HEK293 (cell line): ENCODE results near the gene KCTD21.

Source experiments
- CTCF ChIA-PET: fragments of 350-600 bp; formaldehyde crosslinking; extraction: SDS; loops from one replicate; lab custom pipeline; 2021; ENCODE audit warnings: antibody characterized with exemption; lab: Yijun Ruan, JAX
- POLR2A ChIA-PET: fragments of 300-600 bp; formaldehyde crosslinking; extraction: SDS; loops from one replicate; lab custom pipeline; 2020; ENCODE audit warnings: antibody characterized with exemption, inconsistent platforms; lab: Yijun Ruan, JAX
- H3K27ac ChIP-seq: fragments of 200-500 bp; sonication (Bioruptor generic); 2 replicates; pipeline ENCODE4 v1.5.1; 2014; ENCODE audit warnings: low read depth, low read length, control low read depth, inconsistent platforms; ENCODE audit errors: extremely low read depth
- H3K36me3 ChIP-seq, 2 experiments: fragments of 200-500 bp in 1 of 2; sonication (Bioruptor generic) in 1 of 2; 1 replicate in 1 of 2; 2 replicates in 1 of 2; pipeline ENCODE4 v1.5.1; 2014 to 2017; ENCODE audit warnings: inconsistent platforms in 2 of 2, low read length in 2 of 2; ENCODE audit not compliant: control insufficient read depth in 2 of 2, insufficient read depth in 1 of 2
- H3K4me1 ChIP-seq: fragments of 200-500 bp; sonication (Bioruptor generic); 2 replicates; pipeline ENCODE4 v1.5.1; 2014; ENCODE audit warnings: mild to moderate bottlenecking, low read length, inconsistent platforms; ENCODE audit not compliant: control insufficient read depth, insufficient read depth
- H3K4me3 ChIP-seq: 2 replicates; pipeline ENCODE4 v1.5.1; 2011; ENCODE audit warnings: low read depth, mild to moderate bottlenecking, control low read depth, low read length, moderate library complexity
- H3K9me3 ChIP-seq: fragments of 200-500 bp; sonication (Bioruptor generic); 2 replicates; pipeline ENCODE4 v1.5.1; 2014; ENCODE audit warnings: low read depth, low read length, inconsistent platforms; ENCODE audit not compliant: control insufficient read depth, insufficient read depth
- AEBP2 ChIP-seq: fragments of 450-650 bp; formaldehyde crosslinking; IDR thresholded peaks from 2 replicates; pipeline ENCODE4 v1.5.1; 2016; ENCODE audit warnings: missing biosample characterization, missing genetic modification characterization, borderline replicate concordance
- GFI1B ChIP-seq: fragments of 450-650 bp; formaldehyde crosslinking; IDR thresholded peaks from 2 replicates; pipeline ENCODE4 v1.5.1; 2016; ENCODE audit warnings: missing biosample characterization, missing genetic modification characterization
- PRDM1 ChIP-seq: fragments of 450-650 bp; formaldehyde crosslinking; IDR thresholded peaks from 2 replicates; pipeline ENCODE4; 2016; ENCODE audit warnings: missing biosample characterization, missing genetic modification characterization
- PRDM10 ChIP-seq: fragments of 450-650 bp; formaldehyde crosslinking; IDR thresholded peaks from 2 replicates; pipeline ENCODE4 v1.5.1; 2016; ENCODE audit warnings: missing biosample characterization, missing genetic modification characterization
- ZBTB17 ChIP-seq: fragments of 450-650 bp; formaldehyde crosslinking; IDR thresholded peaks from 2 replicates; pipeline ENCODE4 v1.5.1; 2016; ENCODE audit warnings: missing biosample characterization, missing genetic modification characterization
- ZFP3 ChIP-seq: fragments of 450-650 bp; formaldehyde crosslinking; IDR thresholded peaks from 2 replicates; pipeline ENCODE4 v1.5.1; 2016; ENCODE audit warnings: low read depth, missing biosample characterization, missing genetic modification characterization
- ZNF157 ChIP-seq: fragments of 450-650 bp; formaldehyde crosslinking; IDR thresholded peaks from 2 replicates; pipeline ENCODE4 v1.5.1; 2016; ENCODE audit warnings: missing biosample characterization, missing genetic modification characterization
- ZNF174 ChIP-seq: fragments of 450-650 bp; formaldehyde crosslinking; IDR thresholded peaks from 2 replicates; pipeline ENCODE4 v1.5.0; 2017; ENCODE audit warnings: missing biosample characterization, mild to moderate bottlenecking, missing genetic modification characterization
- ZNF311 ChIP-seq: fragments of 450-650 bp; formaldehyde crosslinking; IDR thresholded peaks from 2 replicates; pipeline ENCODE4 v1.5.1; 2017; ENCODE audit warnings: missing biosample characterization, missing genetic modification characterization, borderline replicate concordance
- ZNF350 ChIP-seq: fragments of 450-650 bp; formaldehyde crosslinking; IDR thresholded peaks from 2 replicates; pipeline ENCODE4 v1.5.0; 2017; ENCODE audit warnings: missing biosample characterization, mild to moderate bottlenecking, missing genetic modification characterization
- ZNF362 ChIP-seq: fragments of 450-650 bp; formaldehyde crosslinking; IDR thresholded peaks from 2 replicates; pipeline ENCODE4 v1.5.1; 2016; ENCODE audit warnings: missing biosample characterization, missing genetic modification characterization
- ZNF37A ChIP-seq: fragments of 450-650 bp; IDR thresholded peaks from 2 replicates; pipeline ENCODE4 v1.5.1; 2018; ENCODE audit warnings: missing biosample characterization, missing genetic modification characterization
- ZNF544 ChIP-seq: fragments of 450-650 bp; formaldehyde crosslinking; IDR thresholded peaks from 2 replicates; pipeline ENCODE4 v1.5.0; 2017; ENCODE audit warnings: missing biosample characterization, missing genetic modification characterization
- ZNF610 ChIP-seq: fragments of 450-650 bp; formaldehyde crosslinking; IDR thresholded peaks from 2 replicates; pipeline ENCODE4 v1.5.1; 2016; ENCODE audit warnings: missing biosample characterization, missing genetic modification characterization, borderline replicate concordance
- TF ChIP-seq, protein P1 (sequence below): fragments of 450-650 bp; formaldehyde crosslinking; IDR thresholded peaks from 2 replicates; pipeline ENCODE4 v1.5.1; 2016; ENCODE audit warnings: missing biosample characterization, missing genetic modification characterization, borderline replicate concordance
- TF ChIP-seq, protein P2 (sequence below): fragments of 450-650 bp; formaldehyde crosslinking; conservative IDR thresholded peaks from 2 replicates; pipeline ENCODE4 v1.5.1; 2016; ENCODE audit warnings: low read depth, missing biosample characterization, missing genetic modification characterization

Gene KCTD21

DNA sequence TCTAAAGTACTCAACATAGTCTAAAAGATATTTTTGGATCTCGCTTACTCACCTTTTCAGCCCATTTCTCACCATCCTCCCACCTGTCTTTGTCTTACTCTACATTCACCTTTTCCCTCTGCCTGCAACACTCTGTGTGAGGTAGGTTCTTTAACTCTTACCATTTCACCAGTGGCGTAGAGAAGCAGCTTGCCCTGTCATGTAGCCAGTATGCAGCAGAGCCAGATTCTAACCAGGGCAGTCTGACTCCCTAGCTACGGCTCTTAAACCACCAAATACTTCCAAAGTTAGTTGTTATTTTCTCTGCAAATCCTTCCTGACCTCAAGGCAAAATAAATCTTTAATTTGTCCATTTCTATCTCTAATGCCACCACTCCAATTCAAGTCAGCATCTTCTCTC lies 56.5 kb downstream of the KCTD21 start:
- no peaks in the 10 kb centered on the region for H3K9me3 ChIP-seq
- no peak overlapping the region for H3K27ac ChIP-seq
- CTCF ChIA-PET, result interaction anchor here (0.6 kb wide), 1 partner anchor 16 kb away, joined by 3 read pairs; no protein-coding TSS in a partner anchor
- no peak overlapping the region for H3K4me3 ChIP-seq
- H3K4me1 ChIP-seq, result no peaks in the 10 kb centered on the region
- TF ChIP-seq ZNF544 (no peak), ZNF157 (no peak), AEBP2 (tag by site-specific recombination) (no peak), ZBTB17 (tag by site-specific recombination) (no peak), ZNF362 (no peak), ZNF174 (no peak), ZNF311 (tag by site-specific recombination) (no peak), GFI1B (tag by site-specific recombination) (no peak), ZFP3 (tag by site-specific recombination) (no peak), ZNF610 (tag by site-specific recombination) (no peak), ZNF37A (tag by site-specific recombination) (no peak), ZNF350 (tag by site-specific recombination) (no peak)
- TF ChIP-seq, protein P1, sequence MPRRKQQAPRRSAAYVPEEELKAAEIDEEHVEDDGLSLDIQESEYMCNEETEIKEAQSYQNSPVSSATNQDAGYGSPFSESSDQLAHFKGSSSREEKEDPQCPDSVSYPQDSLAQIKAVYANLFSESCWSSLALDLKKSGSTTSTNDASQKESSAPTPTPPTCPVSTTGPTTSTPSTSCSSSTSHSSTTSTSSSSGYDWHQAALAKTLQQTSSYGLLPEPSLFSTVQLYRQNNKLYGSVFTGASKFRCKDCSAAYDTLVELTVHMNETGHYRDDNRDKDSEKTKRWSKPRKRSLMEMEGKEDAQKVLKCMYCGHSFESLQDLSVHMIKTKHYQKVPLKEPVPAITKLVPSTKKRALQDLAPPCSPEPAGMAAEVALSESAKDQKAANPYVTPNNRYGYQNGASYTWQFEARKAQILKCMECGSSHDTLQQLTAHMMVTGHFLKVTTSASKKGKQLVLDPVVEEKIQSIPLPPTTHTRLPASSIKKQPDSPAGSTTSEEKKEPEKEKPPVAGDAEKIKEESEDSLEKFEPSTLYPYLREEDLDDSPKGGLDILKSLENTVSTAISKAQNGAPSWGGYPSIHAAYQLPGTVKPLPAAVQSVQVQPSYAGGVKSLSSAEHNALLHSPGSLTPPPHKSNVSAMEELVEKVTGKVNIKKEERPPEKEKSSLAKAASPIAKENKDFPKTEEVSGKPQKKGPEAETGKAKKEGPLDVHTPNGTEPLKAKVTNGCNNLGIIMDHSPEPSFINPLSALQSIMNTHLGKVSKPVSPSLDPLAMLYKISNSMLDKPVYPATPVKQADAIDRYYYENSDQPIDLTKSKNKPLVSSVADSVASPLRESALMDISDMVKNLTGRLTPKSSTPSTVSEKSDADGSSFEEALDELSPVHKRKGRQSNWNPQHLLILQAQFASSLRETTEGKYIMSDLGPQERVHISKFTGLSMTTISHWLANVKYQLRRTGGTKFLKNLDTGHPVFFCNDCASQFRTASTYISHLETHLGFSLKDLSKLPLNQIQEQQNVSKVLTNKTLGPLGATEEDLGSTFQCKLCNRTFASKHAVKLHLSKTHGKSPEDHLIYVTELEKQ (tag by site-specific recombination), result no peak
- TF ChIP-seq, protein P2, sequence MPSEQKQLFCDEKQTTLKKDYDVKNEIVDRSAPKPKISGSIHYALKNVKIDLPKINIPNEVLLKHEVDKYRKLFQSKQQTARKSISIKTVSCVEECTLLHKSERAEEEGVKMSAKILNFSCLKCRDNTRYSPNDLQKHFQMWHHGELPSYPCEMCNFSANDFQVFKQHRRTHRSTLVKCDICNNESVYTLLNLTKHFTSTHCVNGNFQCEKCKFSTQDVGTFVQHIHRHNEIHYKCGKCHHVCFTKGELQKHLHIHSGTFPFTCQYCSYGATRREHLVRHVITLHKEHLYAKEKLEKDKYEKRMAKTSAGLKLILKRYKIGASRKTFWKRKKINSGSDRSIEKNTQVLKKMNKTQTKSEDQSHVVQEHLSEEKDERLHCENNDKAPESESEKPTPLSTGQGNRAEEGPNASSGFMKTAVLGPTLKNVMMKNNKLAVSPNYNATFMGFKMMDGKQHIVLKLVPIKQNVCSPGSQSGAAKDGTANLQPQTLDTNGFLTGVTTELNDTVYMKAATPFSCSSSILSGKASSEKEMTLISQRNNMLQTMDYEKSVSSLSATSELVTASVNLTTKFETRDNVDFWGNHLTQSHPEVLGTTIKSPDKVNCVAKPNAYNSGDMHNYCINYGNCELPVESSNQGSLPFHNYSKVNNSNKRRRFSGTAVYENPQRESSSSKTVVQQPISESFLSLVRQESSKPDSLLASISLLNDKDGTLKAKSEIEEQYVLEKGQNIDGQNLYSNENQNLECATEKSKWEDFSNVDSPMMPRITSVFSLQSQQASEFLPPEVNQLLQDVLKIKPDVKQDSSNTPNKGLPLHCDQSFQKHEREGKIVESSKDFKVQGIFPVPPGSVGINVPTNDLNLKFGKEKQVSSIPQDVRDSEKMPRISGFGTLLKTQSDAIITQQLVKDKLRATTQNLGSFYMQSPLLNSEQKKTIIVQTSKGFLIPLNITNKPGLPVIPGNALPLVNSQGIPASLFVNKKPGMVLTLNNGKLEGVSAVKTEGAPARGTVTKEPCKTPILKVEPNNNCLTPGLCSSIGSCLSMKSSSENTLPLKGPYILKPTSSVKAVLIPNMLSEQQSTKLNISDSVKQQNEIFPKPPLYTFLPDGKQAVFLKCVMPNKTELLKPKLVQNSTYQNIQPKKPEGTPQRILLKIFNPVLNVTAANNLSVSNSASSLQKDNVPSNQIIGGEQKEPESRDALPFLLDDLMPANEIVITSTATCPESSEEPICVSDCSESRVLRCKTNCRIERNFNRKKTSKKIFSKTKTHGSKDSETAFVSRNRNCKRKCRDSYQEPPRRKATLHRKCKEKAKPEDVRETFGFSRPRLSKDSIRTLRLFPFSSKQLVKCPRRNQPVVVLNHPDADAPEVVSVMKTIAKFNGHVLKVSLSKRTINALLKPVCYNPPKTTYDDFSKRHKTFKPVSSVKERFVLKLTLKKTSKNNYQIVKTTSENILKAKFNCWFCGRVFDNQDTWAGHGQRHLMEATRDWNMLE (tag by site-specific recombination), result no peak
- peaks cover 8 to 20% of the 10 kb centered on the region in 2 experiments; a peak in 2 of 3 replicates for H3K36me3 ChIP-seq
- POLR2A ChIA-PET, result interaction anchor here (4.7 kb wide), 1 partner anchor 7 kb away, joined by 18 read pairs; the partner anchor contains the start of gene ALG8

GRCh38 chr11:78127403-78127802 lies 61.0 kb downstream of the KCTD21 start:
- CTCF ChIA-PET, result no interaction called here
- Histone ChIP-seq H3K36me3 (peaks cover 5 to 17% of the 10 kb centered on the region in 2 experiments; a peak in 2 of 3 replicates), H3K4me3 (no peak overlapping the region), H3K9me3 (no peaks in the 10 kb centered on the region), H3K4me1 (no peaks in the 10 kb centered on the region)
- TF ChIP-seq PRDM1 (0 out of 2 replicates have a peak, but pooled peaks have one; percentile 28), PRDM10 (tag by site-specific recombination) (no peak)
- TF ChIP-seq, all 188 proteins: peak for 1
- POLR2A ChIA-PET, result interaction anchor here (4.7 kb wide), 1 partner anchor 12 kb away, joined by 18 read pairs; the partner anchor contains the start of gene ALG8
- H3K27ac ChIP-seq, result no peak overlapping the region
